B cell (primary cell): ENCODE measurements around the gene KRAS.

ENCODE experiments used
- EZH2 ChIP-seq: IDR thresholded peaks from 2 replicates; pipeline ENCODE4 v1.6.1; 2012; ENCODE audit warnings: borderline replicate concordance, low read depth, mild to moderate bottlenecking, moderate library complexity, low read length; ENCODE audit not compliant: insufficient read depth, poor library complexity, severe bottlenecking
- TF ChIP-seq, protein P1 (sequence below): fragments of 200-600 bp; IDR thresholded peaks from one replicate; pipeline ENCODE4 v1.8.0; 2022; ENCODE audit warnings: antibody characterized with exemption, mild to moderate bottlenecking

DNA sequence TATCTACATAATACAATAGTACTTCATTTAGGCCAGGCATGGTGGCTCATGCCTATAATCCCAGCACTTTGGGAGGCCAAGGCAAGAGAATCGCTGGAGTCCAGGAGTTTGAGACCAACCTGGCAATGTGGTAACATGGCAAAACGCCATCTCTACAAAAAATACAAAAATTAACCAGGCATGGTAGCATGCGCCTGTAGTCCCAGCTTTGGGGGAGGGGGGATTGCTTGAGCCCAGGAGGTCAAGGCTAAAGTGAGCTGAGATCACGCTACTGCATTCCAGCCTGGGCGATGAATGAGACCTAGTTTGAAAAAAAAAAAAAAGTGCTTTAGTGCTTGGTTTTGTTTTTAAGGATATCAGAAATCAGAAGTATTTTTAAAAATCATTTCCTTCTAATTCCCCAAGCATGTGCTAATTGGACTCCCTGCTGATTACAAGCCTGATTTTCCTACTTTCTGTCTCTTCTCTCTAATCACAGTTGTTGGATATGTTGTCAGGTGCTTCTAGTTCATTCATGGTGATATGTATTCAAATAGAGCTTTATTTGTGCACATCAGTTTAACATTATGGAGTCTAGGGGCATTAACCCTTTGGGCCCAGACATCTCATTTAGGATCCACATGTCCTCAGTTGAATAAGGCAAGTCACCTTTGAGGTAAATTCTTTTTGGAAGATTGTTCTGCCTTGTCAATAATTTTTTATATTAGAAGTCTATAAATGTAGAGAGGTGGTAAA lies 7.0 kb upstream of the KRAS start:
- TF ChIP-seq, protein P1, sequence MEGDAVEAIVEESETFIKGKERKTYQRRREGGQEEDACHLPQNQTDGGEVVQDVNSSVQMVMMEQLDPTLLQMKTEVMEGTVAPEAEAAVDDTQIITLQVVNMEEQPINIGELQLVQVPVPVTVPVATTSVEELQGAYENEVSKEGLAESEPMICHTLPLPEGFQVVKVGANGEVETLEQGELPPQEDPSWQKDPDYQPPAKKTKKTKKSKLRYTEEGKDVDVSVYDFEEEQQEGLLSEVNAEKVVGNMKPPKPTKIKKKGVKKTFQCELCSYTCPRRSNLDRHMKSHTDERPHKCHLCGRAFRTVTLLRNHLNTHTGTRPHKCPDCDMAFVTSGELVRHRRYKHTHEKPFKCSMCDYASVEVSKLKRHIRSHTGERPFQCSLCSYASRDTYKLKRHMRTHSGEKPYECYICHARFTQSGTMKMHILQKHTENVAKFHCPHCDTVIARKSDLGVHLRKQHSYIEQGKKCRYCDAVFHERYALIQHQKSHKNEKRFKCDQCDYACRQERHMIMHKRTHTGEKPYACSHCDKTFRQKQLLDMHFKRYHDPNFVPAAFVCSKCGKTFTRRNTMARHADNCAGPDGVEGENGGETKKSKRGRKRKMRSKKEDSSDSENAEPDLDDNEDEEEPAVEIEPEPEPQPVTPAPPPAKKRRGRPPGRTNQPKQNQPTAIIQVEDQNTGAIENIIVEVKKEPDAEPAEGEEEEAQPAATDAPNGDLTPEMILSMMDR: no peak
- no peak for TF ChIP-seq EZH2
